Heart left ventricle (tissue), 13 donors: Measurements from ENCODE around the gene TTC34.
"Not testable (repeated sequence)": the region's sequence is repeated elsewhere in the genome, so short reads cannot be mapped to it uniquely, and the experiment has no call there.

Source experiments
- CTCF ChIP-seq, 12 donors: fragments of 200-600 bp; sonication (generic) in 4 of 12; IDR thresholded peaks; one replicate each; pipeline versions ENCODE4 v1.5.0 to v1.8.0; 2018 to 2022; ENCODE audit warnings: antibody characterized with exemption in 12 of 12, mild to moderate bottlenecking in 5 of 12
- POLR2A ChIP-seq, 2 donors: fragments of 450-650 bp; IDR thresholded peaks; one replicate each; pipeline ENCODE4 v1.6.1; 2017; ENCODE audit warnings: antibody characterized with exemption in 2 of 2, mild to moderate bottlenecking in 2 of 2, moderate library complexity in 2 of 2
- donor health status: ischemic (EF 13 %, LVEDD 7.1; RV severe dilation, severe dysfunction).
- donor health status: DM: no; HTN: yes; CAD: no.
- donor health status: DM: no; HTN: no; CAD: no.
- donor health status: ischemic (EF 25% LVEDD 6.9; RV normal size, moderate dysfunction).
- donor health status: ischemic (EF 25% LVEDD 5.7; RV mildly dilated, moderate dysfunction).
- donor health status: ischemic (EF 35%, LVEDD 5.7; RV mildly dilated, moderate dysfunction).
- donor health status: nonischemic (EF 11% LVEDD 7.7; RV severe dilation, severe dysfunction).
- donor health status: DM: yes; HTN: yes; CAD: no.
- donor health status: PGD.
- donor health status: ischemic (EF 29% LVEDD 5.4; RV normal size, mild dysfunction).
- donor health status: nonischemic (EF 23%, LVEDD 6.1; RV moderate dilation, normal function).

- TF ChIP-seq CTCF, POLR2A (IDR thresholded peaks at IDR 0.05): not testable (repeated sequence)
These were observed 50.4 kb downstream of the TTC34 start for GRCh38 chr1:2750766-2751730.
